ENCODE data around the gene ALDH9A1.

DNA sequence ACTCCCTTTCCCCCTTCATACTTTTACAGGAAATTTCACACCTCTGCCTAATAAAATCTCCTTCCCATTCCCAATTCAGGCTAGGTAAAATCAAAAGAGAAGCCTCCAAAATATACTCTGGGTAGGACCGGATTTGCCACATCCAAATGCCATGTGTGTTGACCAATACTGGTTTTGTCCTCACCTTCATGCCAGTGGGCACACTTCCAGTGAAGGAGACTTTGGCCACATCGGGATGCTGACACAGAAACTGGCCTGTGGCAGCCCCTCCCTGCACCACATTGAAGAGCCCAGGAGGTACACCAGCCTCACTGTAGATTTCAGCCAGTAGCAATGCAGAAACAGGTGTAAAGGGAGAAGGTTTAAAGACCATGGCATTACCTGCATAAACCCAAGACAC, 18.1 kb downstream of the ALDH9A1 start:
- TF ChIP-seq POLR2A (IDR thresholded peaks at IDR 0.05; ENCODE audit: low read length) = no peak
- no peak for TF ChIP-seq CTCF (IDR thresholded peaks at IDR 0.05)
- TF ChIP-seq MAZ (IDR thresholded peaks at IDR 0.05; ENCODE audit: borderline replicate concordance, low read depth, low read length) = no peak
